Measurements from ENCODE around the gene TSPAN14.

Gene TSPAN14

GRCh38 chr10:80553436-80553835, 99.3 kb downstream of the TSPAN14 start:
- no peak for DNase-seq

GRCh38 chr10:80554050-80554449, 99.9 kb downstream of the TSPAN14 start:
- no peak for DNase-seq

- DNase-seq = no peak
Observed at GRCh38 chr10:80555415-80555814, 101.3 kb downstream of the TSPAN14 start.

GRCh38 chr10:80561950-80562349, 107.8 kb downstream of the TSPAN14 start:
- no peak for DNase-seq

GRCh38 chr10:80567292-80567691, 113.2 kb downstream of the TSPAN14 start:
- DNase-seq = no peak

- DNase-seq = no peak
Observed at GRCh38 chr10:80569131-80569895, 115.2 kb downstream of the TSPAN14 start.

GRCh38 chr10:80571352-80571751, 117.2 kb downstream of the TSPAN14 start:
- no peak for DNase-seq

- DNase-seq = no peak
Observed at GRCh38 chr10:80579181-80579763, 125.2 kb downstream of the TSPAN14 start.

- no peak for DNase-seq
Observed at GRCh38 chr10:80579849-80580637, 125.9 kb downstream of the TSPAN14 start.

- no peak for DNase-seq
Observed at GRCh38 chr10:80580638-80581468, 126.7 kb downstream of the TSPAN14 start.

- DNase-seq = no peak
Observed at GRCh38 chr10:80581469-80581835, 127.3 kb downstream of the TSPAN14 start.

GRCh38 chr10:80582286-80582960, 128.3 kb downstream of the TSPAN14 start:
- no peak for DNase-seq
